OCI-LY7 (cell line): ENCODE results near the gene PNMA8C. TPM values are rescaled to one million over a fixed set of nuclear protein-coding genes. Genes with fewer than 3 reads are reported as not detected.

Source experiments
- BruUV-seq: library from RNA; stranded (reverse); fragments of 400-500 nt; replicated peaks from 2 replicates; lab custom pipeline; 2021; lab: Mats Ljungman, UMichigan
- CTCF ChIA-PET: fragments of 300-600 bp; sonication (Branson Sonifier 250); formaldehyde crosslinking; loops from one replicate; lab custom pipeline; 2022; ENCODE audit warnings: antibody characterized with exemption; ENCODE audit not compliant: unreplicated experiment; lab: Charles Lee
- POLR2A ChIA-PET: fragments of 300-600 bp; sonication (Branson Sonifier 250); formaldehyde crosslinking; loops from one replicate; lab custom pipeline; 2022; ENCODE audit warnings: antibody characterized with exemption; lab: Charles Lee
- DNase-seq: peaks from one replicate; pipeline ENCODE4 v3.0.0-alpha.2; 2015; ENCODE audit warnings: low spot score
- H2AFZ ChIP-seq: fragments of 200-600 bp; sonication (generic), shearing (Covaris generic); 2 replicates; pipeline ENCODE4 v1.6.1; 2014; ENCODE audit warnings: mild to moderate bottlenecking, antibody characterized with exemption, low read length, moderate library complexity
- H3K27ac ChIP-seq: fragments of 200-600 bp; sonication (generic); 2 replicates; pipeline ENCODE4 v1.5.1; 2014; ENCODE audit warnings: mixed run types, low read depth, mild to moderate bottlenecking, moderate library complexity, low read length, inconsistent platforms; ENCODE audit not compliant: poor library complexity, severe bottlenecking
- H3K36me3 ChIP-seq: fragments of 200-600 bp; sonication (generic); 2 replicates; pipeline ENCODE4 v1.6.1; 2014; ENCODE audit warnings: mild to moderate bottlenecking, antibody characterized with exemption, low read length, moderate library complexity, mixed read lengths; ENCODE audit not compliant: insufficient read depth
- H3K4me1 ChIP-seq: fragments of 200-600 bp; sonication (generic); 2 replicates; pipeline ENCODE4 v1.5.1; 2014; ENCODE audit warnings: mild to moderate bottlenecking, low read length; ENCODE audit not compliant: insufficient read depth, poor library complexity, severe bottlenecking
- H3K4me2 ChIP-seq: fragments of 200-600 bp; sonication (generic); 2 replicates; pipeline ENCODE4 v1.6.1; 2014; ENCODE audit warnings: mild to moderate bottlenecking, low read length
- H3K4me3 ChIP-seq: fragments of 200-600 bp; sonication (generic); 2 replicates; pipeline ENCODE4 v1.5.1; 2014; ENCODE audit warnings: mild to moderate bottlenecking, low read depth, low read length; ENCODE audit not compliant: poor library complexity, severe bottlenecking
- H3K79me2 ChIP-seq: fragments of 200-600 bp; sonication (generic); 2 replicates; pipeline ENCODE4 v1.6.1; 2016; ENCODE audit warnings: low read depth, mild to moderate bottlenecking, low read length, moderate library complexity, mixed read lengths; ENCODE audit not compliant: insufficient read depth
- H3K9me2 ChIP-seq: fragments of 200-600 bp; sonication (generic); 2 replicates; pipeline ENCODE4 v1.6.1; 2016; ENCODE audit warnings: mild to moderate bottlenecking, low read length, mixed read lengths; ENCODE audit not compliant: insufficient read depth
- H3K9me3 ChIP-seq: fragments of 200-600 bp; sonication (generic); 2 replicates; pipeline ENCODE4 v1.6.1; 2014; ENCODE audit warnings: mild to moderate bottlenecking, mixed run types, low read length, mixed read lengths
- H4K20me1 ChIP-seq: fragments of 200-600 bp; sonication (generic); 2 replicates; pipeline ENCODE4 v1.6.1; 2014; ENCODE audit warnings: mild to moderate bottlenecking, antibody characterized with exemption, low read length, moderate library complexity, mixed read lengths; ENCODE audit not compliant: insufficient read depth
- EZH2phosphoT487 ChIP-seq: fragments of 200-600 bp; sonication (generic); IDR thresholded peaks from 2 replicates; pipeline ENCODE4 v1.6.1; 2018; ENCODE audit warnings: low read depth, borderline replicate concordance, mild to moderate bottlenecking, mixed run types, antibody characterized with exemption, low read length, moderate library complexity, mixed read lengths
- intact Hi-C: fragments of 100-400 bp; cut with micrococcal nuclease; formaldehyde crosslinking; loops from one replicate; pipeline ENCODE4 v1.10.0; 2022; ENCODE audit not compliant: unreplicated experiment
- total RNA-seq, 2 experiments: library from RNA; depleted of rRNA in 1 of 2; stranded (reverse); fragments of >200 nt in 1 of 2; shearing (Covaris generic) in 1 of 2; gene quantifications; 2 replicates each; pipeline ENCODE4 v1.2.3, GENCODE V29; 2014 to 2022
- TF ChIP-seq, protein P1 (sequence below): fragments of 200-600 bp; sonication (generic); conservative IDR thresholded peaks from 2 replicates; pipeline ENCODE4 v1.5.1; 2014; ENCODE audit warnings: mild to moderate bottlenecking, antibody characterized with exemption, low read length, moderate library complexity, mixed read lengths

PNMA8C gene
- total RNA-seq, 2 experiments from 2014 or later = 1.0 to 4.9 TPM

DNA sequence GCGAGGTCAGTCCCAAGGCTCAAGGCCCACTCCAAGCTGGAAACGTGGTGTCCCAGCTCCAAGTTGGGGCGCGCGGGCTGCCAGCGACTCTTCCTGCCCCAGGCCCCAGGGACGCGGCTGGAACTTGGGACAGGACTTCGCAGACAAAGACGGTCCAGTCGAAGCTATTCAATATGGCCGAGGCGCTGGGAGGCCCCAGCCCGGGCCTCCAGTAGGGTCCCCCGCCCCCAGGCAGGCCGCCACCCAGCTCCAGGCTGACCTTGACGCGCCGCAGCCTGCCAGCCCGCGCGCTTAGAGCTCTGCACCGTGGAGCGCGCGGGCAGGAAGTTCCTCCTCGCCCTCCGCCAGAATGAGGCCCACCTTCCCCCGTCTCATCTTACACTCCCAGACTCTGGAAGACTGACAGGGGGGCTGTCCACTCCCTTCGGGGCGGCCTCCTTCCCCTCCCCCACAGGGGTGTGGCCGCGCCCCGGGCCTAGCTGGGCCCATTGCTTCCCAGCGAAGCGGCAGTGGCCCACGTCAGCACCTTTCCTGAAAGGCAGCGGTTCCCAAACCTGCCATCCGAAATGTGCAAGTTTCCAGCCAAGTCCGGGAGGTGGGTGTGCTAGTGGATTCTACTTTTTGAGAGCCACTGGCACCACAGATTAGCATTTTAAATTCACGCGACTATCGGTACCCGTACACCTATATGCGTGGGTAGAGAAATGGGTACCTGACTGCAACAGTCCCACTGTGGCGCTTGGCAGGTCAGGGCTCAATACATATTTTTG lies 15.3 kb downstream of the PNMA8C start, which contains the start of gene CCDC8:
TSS of gene CCDC8 (minus strand) at position 303 of the 770 bp plus-strand sequence. CDS start 754 bp downstream, outside the sequence.
- H3K4me2 ChIP-seq = no peak within 1 kb of the TSS
- H3K4me1 ChIP-seq = peaks cover 48% of the 10 kb centered on the region
- ChIA-PET POLR2A (no interaction called here), CTCF (no interaction called here)
- intact Hi-C loops = no loop called here
- TF ChIP-seq, protein P1, sequence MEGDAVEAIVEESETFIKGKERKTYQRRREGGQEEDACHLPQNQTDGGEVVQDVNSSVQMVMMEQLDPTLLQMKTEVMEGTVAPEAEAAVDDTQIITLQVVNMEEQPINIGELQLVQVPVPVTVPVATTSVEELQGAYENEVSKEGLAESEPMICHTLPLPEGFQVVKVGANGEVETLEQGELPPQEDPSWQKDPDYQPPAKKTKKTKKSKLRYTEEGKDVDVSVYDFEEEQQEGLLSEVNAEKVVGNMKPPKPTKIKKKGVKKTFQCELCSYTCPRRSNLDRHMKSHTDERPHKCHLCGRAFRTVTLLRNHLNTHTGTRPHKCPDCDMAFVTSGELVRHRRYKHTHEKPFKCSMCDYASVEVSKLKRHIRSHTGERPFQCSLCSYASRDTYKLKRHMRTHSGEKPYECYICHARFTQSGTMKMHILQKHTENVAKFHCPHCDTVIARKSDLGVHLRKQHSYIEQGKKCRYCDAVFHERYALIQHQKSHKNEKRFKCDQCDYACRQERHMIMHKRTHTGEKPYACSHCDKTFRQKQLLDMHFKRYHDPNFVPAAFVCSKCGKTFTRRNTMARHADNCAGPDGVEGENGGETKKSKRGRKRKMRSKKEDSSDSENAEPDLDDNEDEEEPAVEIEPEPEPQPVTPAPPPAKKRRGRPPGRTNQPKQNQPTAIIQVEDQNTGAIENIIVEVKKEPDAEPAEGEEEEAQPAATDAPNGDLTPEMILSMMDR = no peak
- no peak for TF ChIP-seq EZH2phosphoT487
- H3K9me3 ChIP-seq = no peaks in the 10 kb centered on the region
- no peaks in the 10 kb centered on the region for H4K20me1 ChIP-seq
- H2AFZ ChIP-seq = no peak within 1 kb of the TSS
- no peaks in the 10 kb centered on the region for H3K9me2 ChIP-seq
- no peaks in the 10 kb centered on the region for H3K36me3 ChIP-seq
- BruUV-seq = no TSS peak
- H3K79me2 ChIP-seq = no peaks in the 10 kb centered on the region
- no peak within 1 kb of the TSS for H3K27ac ChIP-seq
- DNase-seq = no peak
- no peak within 1 kb of the TSS for H3K4me3 ChIP-seq

DNA sequence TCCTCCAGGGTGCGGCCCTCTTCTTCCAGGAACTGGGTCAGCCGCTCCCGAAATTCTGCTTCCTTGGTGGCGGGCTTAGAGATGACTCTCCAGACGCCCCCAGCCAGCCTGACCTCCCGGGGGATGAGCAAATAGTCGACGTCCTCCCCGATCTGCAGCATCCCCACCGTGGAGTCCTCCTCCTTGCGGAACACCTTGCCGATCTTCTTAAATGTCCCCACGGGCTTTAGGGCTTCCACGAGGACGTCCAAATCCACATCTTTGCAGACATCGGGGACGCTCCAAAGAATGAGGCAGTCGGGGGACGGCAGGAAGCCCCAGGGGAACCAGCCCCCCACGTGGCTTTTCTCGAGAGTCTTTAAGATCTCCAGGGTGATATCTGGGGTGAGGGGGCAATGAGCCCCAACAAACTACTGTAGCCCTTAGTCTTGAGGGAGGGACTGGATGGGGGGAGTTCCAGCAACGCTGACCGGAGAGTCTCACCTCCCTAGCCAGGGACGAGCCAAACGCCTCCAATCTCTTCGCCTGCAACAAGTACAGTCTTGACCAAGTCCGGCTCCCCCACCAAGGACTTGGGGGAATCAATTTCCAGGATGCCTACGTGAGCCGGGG lies 16.0 kb downstream of the PNMA8C start:
- no TSS peak for BruUV-seq
- intact Hi-C loops = no loop called here
- Histone ChIP-seq H3K4me2 (no peak overlapping the region), H3K79me2 (no peaks in the 10 kb centered on the region), H3K9me2 (no peaks in the 10 kb centered on the region), H3K27ac (no peak overlapping the region), H3K4me3 (no peak overlapping the region), H3K4me1 (peaks cover 48% of the 10 kb centered on the region), H3K36me3 (no peaks in the 10 kb centered on the region), H3K9me3 (no peaks in the 10 kb centered on the region), H2AFZ (no peak overlapping the region), H4K20me1 (no peaks in the 10 kb centered on the region)
- no peak for TF ChIP-seq EZH2phosphoT487
- TF ChIP-seq, protein P1 = no peak
- ChIA-PET CTCF (no interaction called here), POLR2A (no interaction called here)
- no peak for DNase-seq
